Measurements from ENCODE around the gene ATXN1.
A peak's percentile ranks its signal among the peaks of the same experiment; 100 is the strongest.

ATXN1 gene

GRCh38 chr6:16338577-16339264, 422.5 kb downstream of the ATXN1 start:
- no peak for DNase-seq

DNA sequence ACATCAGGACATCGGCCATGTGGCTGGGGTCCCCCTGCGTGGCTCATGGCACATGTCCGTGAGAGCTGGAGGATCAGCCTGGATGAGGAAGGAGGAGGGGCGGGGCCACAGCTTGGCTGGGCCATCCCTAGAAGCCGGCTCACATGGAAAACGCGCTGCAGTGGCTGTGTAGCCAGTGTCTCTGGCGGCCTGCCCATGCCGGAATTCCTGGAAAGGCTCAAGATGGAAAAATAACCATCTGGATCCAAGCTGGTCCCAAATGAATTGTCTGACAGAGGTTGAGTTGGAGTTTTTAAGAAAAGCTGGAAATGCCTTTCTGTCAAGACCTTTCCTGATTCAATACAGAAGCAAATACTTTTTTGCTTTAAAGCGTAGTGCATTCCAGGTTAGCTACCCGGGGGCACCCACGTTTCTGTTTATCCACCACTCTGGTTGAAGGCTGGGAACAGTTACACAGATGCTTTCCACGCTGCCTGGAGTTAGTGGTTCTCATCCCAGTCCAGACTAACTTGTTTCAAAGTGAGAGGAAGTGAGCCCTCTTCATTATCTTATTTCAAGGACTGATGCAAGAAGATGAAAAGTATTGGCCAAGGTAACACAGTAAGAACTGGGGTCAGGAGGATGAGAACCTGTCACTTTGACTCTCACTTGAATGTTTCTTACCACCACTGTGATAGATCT, 423.8 kb downstream of the ATXN1 start:
- DNase-seq = no peak

- DNase-seq = no peak
Measured at GRCh38 chr6:16336911-16337294, 424.4 kb downstream of the ATXN1 start.

DNA sequence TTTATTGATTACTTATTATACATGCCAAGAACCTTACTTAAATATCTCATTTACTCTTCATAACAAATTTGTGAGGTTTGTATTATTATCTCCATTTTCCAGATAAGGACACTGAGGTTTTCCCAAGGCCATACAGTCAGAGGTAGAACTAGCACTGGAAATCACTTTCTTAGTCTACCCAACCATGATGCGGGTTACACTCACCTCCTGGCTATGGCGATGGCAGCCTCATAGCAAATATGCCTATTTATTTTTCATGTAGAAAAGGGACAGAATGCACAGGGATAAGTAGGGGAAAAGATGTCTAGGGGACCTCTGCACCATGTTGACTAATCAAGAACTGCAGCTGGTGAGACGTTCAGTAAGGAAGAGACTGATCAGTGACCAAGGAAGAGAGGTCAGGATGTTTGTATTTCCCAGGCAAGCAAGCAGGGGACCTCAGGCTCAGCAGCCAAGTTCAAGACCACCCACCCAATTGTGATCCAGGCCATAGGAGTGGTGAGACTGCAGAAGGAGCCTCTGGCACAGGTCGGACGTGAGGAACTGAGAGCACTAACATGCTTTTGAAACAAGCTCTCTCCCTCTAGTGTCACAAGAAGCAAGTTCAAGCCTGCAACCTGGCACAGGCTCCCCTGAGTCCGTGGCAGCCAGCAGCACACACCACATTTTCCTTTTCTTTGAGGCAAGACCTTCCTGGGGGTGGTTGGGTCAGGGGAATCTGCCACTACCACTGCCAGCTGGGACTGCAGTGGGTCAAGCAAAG, 425.0 kb downstream of the ATXN1 start:
- no peak for DNase-seq

GRCh38 chr6:16335176-16335575, 426.1 kb downstream of the ATXN1 start:
- DNase-seq = no peak

DNA sequence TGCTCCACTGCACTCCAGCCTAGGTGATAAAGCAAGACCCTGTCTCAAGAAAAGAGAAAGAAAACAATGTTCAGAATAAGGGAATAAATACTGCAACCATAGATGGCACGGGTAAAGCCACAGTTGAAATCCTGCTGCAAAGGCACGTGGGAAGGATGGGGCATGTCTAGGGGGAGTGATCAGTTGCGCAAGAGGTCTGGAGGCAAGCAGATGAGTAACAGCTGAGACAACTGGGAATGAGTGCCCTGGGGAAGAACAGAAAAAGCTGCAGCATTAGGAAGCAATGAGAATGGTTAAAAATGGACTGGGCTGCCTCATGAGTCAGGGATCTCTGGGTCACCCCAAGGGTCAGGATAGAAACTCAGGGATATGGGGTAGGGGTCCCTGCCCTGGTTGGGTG, 426.6 kb downstream of the ATXN1 start:
- no peak for DNase-seq

DNA sequence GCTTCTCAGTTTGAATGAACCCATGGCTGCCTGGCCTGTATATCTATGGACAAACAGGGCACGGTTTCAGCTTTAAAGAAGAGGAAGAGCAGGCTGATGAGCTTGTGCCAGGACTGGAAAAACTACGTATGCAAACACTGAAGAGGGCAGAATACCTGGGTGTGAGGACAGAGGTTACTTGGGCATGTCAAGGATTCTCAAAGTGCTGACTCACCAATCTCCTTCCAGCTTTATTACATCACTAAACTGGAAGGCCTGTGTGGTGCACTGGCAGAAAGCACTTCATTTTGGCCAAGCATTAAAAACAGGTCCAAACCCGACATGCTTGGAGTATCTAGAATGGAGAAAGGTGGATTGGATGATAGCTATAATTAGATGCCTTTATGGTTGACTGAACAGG, 427.7 kb downstream of the ATXN1 start:
- DNase-seq = no peak

- DNase-seq = peak; percentile 89
Measured at GRCh38 chr6:16332175-16332542, 429.1 kb downstream of the ATXN1 start.

DNA sequence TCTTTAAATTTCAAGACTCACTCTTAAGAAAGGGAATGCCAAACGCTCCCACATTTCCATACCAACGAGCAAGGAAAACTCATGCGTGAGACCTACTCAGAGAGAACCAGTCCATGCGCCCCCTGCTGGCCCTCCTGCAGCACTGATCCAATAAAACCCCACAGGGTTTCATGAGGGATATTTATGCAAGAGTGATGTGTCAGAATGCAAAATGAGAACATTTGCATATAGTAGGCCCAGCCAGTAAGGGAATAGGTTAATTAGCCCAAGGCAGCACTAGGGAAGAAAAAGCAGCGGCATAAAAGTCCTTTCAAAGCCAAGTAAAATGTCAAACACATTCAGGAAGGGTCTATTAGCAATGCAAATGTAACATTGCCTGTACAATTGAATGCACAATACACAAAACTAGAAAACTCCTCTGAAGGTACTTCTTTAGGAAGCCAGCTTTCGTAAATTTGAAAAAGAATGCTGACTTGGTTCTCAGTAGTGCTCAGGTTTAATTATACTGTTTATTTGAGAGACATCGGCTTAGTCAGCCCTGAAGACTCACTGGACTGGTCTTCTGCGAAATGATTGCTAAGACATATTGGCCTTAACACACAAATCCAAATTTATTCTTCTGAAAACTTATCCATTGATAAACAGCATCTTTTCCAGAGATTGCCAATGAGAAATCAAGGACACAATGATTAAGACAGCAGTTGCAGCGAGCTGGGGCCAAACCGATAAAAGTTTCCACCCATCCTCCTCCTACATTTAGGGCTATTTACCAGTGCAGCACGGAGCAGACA, 429.7 kb downstream of the ATXN1 start:
- peak; percentile 74 for DNase-seq

DNA sequence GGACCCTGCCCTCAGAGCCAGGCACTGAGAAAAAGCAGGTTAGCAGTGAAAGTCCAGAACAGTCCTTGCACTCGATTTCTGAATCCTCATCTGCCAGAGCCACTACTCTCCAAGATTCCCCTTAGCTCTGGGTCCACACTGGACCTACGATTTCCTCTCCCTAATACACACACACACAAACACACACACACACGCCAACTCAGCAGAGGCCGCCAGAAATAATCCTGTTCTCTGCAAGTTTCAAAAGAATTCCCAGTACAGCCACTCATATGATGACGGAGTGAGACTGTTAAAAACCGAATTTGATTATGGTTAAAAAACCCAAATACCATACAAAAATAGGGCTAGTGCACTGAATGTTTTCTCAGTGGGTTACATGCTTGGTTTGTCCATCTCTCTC, 432.0 kb downstream of the ATXN1 start:
- DNase-seq = no peak

- DNase-seq = no peak
Measured at GRCh38 chr6:16327777-16328325, 433.4 kb downstream of the ATXN1 start.

DNA sequence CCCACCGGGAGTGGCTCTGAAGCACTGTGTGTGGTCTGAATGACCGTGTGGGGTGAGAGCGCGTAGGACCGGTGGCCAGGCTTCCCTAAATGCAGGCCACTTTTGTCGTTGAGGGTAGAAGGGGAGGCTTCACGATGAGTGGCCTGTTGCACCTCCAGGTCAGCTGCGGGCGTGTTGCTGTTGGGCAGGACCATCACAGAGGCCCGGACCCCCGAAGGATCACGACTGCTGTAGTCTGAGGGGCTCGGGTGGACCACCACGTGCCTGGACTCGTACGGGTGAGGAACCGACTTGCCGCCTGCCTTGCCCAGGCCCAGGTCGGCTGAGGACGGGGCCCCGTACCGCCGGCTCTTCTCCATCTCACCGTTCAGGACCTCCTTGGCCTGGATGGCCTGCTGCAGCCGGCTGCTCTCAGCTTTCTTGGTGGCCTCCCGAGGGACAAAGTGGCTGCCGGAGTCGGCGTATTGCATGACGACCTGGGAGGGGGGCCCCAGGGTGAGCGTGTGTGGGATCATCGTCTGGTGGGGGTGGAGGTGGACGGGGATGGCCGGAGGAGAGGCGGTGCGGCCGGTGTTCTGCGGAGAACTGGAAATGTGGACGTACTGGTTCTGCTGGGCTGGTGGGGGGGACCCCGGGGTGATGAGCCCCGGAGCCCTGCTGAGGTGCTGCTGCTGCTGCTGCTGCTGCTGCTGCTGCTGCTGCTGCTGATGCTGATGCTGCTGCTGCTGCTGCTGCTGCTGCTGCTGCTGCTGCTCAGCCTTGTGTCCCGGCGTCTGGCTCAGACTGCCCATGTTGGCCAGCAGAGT, 434.1 kb downstream of the ATXN1 start:
- no peak for DNase-seq

DNA sequence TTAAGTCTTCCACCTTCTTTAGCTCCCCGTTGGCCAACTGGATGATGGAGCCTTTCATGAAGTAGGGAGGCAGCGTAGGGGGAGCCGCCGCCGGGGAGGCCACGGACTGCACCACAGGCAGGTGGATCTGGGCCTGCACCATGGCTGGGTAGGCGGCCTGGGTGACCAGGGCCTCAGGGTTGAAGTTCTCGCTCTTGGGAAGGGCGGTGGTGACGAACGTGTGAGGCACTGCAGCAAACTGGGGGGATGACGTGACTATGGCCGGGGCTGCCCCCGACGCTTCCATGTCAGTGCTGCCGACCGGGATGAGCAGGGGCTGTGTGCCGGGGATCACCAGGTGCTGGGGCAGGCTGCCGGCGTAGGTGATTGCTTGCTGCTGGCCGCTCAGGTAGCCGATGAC, 434.7 kb downstream of the ATXN1 start:
- DNase-seq = no peak

- DNase-seq = no peak
Measured at GRCh38 chr6:16324606-16325225, 436.5 kb downstream of the ATXN1 start.

DNA sequence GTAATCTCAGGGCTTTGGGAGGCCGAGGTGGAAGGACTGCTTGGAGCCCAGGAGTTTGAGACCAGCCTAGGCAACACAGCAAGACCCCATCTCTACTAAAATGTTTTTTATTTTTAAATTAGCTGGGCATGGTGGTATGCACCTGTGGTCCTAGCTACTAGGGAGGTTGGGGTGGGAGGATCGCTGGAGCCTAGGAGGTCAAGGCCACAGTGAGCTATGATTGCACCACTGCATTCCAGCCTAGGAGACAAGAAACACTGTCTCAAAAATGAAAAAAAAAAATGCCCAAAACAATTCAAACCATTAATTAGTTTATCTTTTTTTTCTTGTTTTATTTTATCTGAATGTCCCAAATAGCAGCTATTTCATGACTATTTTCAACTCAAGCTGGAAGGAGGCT, 437.1 kb downstream of the ATXN1 start:
- no peak for DNase-seq

DNA sequence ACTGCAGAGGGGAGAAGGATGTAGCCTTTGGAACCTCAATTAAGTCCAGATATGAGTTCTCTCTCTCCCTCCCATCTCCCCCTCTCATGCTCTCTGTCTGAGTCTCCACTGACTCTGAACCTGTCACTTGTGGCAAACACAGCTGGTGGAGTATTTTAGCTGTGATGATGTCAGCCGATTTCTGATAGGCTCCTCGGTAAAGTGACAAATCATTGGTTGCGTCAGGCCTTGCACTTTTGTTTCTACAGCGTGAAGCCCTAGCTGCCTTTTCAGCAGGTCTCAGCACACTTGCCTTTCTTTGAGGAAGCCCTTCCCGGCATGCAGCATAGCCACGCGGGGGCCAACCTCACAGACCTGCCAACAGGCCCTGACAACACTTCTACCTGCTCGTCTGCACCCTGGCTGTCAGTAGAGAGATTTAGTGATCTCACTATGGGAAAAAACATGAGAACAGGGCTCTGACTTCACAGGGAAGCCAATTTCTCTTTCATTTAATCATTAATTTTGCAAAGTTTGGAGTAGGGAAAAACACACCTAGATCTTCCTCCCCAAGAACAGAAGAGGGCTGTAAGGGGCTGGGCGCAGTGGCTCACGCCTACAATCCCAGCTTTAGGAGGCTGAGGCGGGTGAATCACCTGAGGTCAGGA, 438.5 kb downstream of the ATXN1 start:
- peak; percentile 87 for DNase-seq

DNA sequence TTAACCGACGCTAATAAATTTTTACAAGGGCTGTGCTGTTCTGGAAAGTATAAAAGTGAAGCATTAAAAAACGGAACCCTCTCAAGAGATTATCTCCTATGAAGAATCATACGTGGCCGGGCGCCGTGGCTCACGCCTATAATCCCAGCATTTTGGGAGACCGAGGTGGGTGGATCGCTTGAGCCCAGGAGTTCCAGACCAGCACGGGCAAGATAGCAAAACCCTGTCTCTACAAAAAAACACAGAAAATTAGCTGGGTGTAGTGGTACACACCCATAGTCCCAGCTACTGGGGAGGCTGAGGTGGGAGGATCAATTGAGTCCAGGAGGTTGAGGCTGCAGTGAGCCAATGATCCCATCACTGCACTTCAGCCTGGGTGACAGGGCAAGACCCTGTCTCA, 439.4 kb downstream of the ATXN1 start:
- no peak for DNase-seq

GRCh38 chr6:16321341-16321710, 439.9 kb downstream of the ATXN1 start:
- no peak for DNase-seq

DNA sequence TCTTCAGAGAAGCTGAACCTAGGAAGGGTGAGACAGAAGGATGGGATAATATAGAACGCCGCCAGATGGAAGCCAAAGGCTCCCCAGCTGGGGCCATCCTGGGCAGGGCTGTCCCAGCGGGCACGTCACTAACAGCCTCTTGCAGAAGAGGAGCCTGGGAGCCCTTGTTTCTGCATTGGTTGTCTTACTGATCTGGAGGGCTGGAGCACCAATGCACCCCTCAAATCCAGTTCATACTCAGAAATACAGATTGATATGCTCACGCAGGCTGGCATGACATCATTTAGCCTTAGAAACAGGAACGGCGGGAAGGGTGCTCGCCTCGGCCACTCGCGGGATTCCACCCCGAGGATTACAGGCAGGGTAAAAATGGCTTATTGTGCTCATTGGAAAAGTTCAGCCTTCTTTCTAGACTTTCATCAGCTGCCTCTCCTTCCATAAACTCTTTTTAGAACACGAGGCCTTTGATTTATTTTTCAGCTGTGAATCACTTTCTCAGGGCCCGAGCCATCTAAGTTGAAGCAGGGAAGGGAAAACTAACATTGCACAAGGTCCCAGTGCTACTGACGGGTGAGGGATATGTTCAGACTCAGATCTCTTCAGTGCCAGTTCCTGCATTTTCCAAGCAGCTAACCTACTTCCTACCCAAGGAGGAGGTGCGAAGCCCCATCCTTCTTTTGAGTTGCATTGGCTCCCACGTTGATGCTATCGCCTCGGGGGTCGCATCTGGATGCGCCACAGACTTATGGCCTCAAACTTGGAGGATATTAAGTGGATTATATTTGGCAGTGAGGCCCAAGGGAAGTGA, 440.5 kb downstream of the ATXN1 start:
- DNase-seq = no peak

GRCh38 chr6:16319813-16320532, 441.3 kb downstream of the ATXN1 start:
- peak; percentile 79 for DNase-seq
